NCI-H146 treated with DMSO at 0.1 percent for 48 hours (cell line): ENCODE measurements around the gene PDCD11.
A peak's percentile ranks its signal among the peaks of the same experiment; 100 is the strongest.

Experiments used
- DNase-seq: peaks from one replicate; lab custom pipeline; 2025; ENCODE audit not compliant: unreplicated experiment; lab: John Stamatoyannopoulos, UW

The PDCD11 gene

DNA sequence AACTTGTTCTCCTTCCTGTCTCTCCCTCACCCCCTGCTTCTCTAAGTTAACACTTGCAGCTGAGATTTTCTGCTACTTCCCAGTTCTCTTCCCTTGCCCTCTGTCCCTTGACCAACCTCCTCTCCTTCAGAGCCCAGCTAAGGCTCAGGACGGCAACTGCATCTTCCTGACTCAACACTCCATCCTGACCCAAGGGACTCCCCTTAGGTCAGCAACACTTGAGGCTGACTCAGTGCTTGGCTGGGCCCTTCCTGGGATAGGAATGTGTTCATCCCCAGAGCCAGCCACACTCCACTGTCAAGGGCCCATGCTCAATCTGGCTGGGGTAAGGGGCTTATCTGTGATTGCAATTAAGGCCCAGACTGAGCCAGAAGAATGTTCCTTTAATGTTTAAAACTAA, 52.3 kb downstream of the PDCD11 start:
- DNase-seq, result no peak

GRCh38 chr10:103449208-103450144, 53.0 kb downstream of the PDCD11 start:
- DNase-seq, result no peak

DNA sequence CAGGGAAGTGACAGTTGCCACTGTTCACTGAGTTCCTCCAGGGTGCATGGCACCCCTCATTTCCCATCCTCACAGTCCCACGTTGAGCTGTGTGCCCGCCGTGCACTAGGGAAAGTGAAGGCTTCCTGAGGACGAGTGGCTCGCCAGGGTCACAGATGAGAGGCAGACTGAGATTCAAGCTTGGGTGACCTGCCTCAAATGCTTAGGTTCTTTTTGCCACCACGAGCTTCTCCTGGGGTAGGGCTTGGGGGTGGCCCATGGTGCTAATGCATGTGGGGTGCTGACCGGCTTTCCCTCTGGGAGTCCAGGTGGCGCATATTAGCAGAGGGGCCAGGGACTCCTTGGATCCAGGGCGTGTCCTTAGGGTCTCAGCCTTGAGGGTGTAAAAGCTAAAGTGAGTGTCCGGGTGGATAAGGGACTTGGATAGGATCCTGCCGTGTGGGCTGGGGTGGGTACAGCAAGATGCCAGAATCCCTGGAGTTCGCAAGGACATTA, 53.8 kb downstream of the PDCD11 start:
- DNase-seq, result no peak

DNA sequence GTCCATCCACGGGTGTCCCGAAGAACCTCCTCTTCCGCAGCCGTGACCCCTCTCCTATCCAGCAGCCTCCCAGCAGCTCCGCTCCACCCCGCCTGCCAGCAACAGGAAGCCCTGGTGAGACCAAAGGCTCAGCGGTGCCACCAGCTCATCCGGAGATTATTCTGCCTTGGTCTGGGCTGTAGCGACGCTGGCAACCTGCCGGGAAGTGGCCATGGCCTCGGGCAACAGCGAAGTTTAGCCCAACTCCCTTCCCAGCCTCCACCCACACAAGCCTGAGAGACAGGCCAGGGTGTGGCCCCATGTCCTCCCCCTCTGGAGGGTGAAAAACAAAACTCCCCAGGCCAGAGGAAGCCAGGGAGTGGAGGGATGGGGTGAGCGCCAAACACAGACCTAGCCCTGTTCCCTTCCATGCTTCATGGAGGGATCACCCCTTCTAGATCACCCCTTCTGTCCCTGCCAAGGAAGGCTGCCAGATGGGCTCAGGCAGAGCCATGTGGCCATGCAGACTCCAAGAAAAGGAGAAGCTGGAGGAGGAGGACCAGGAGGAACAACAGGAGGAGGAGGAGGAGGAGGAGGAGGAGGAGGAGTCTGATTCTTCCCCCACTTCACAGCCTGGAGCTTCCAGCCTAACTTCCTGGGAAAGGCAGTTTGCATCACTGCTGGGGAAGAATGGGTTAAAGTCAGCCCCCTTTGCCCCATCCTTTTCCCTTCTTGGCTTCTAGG, 54.8 kb downstream of the PDCD11 start:
- no peak for DNase-seq

GRCh38 chr10:103451831-103452505, 55.5 kb downstream of the PDCD11 start, which contains the start of gene CALHM2:
Gene CALHM2, minus strand, starts transcription at chr10:103452370. Its CDS starts 2,429 bp downstream, at chr10:103449941.
- DNase-seq, result peak; percentile 45

- DNase-seq, result no peak
Observed at GRCh38 chr10:103452506-103453230, 56.2 kb downstream of the PDCD11 start.

DNA sequence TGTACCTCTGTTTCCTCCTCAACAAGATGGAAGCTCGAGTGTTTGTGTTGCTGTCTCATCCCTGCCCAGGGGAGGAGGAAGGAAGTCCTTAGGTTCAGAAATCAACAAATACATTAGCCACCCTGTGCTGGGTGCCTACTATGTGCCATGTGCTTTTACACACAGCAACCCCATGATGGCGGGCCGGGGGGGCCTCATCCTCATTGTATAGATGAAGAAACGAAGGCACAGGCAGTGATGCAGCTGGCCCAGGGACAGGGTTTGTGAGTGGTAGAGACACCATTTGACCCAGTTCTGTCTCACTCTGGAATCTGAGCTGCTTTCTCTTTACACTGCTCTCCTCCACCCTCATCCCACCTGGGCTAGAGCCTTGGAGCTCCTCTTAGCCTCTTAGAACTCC, 57.6 kb downstream of the PDCD11 start:
- no peak for DNase-seq

DNA sequence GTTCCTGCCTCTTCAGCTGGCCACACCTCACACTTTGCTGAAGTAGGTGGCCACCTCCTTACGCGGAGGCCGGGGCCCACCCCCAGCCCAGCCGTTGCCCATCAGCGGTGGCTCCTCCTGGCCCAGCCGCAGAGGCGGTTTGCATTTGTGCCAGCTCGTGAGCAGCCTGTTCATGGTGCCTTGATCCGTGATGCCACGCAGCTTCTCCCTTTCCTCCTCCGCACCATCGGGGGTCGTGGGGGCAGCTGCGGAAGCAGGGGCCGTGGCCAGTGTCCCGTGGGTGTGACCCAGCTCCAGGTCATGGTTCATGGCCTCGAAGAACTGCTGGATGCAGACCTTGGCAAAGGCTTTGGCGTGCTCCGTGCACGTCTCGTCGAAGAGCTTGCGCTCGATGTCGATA, 58.8 kb downstream of the PDCD11 start:
- DNase-seq, result no peak

DNA sequence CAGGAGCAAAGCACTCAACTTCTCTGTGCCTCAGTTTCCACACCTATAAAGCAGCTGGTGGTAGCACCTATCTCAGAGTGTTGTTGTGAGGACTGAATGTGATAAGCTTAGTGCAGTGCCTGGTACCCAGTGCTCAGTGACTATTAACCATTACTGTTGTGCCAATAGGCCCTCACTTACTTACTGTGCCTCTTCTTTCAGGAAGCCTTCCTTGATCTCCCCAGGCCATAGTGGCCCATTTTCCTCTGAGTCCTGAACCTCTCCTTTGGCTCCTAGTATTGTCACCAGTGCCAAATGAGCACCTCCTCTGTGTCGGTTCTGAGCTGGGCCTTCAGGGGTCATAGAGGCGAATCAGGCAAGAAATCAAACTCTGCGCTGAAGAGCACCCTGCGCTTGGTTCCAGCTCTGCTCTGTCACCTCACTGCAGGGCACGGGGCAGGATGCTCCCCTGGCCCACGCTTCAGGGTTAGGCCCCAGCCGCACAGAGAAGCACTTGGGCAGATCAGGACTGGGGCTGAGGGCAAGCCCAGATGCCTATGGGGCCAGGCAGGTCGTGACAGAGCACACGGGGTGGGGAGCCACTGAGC, 59.7 kb downstream of the PDCD11 start:
- no peak for DNase-seq

GRCh38 chr10:103457176-103457712, 60.8 kb downstream of the PDCD11 start:
- no peak for DNase-seq

- DNase-seq, result no peak
Observed at GRCh38 chr10:103457896-103458583, 61.6 kb downstream of the PDCD11 start.

DNA sequence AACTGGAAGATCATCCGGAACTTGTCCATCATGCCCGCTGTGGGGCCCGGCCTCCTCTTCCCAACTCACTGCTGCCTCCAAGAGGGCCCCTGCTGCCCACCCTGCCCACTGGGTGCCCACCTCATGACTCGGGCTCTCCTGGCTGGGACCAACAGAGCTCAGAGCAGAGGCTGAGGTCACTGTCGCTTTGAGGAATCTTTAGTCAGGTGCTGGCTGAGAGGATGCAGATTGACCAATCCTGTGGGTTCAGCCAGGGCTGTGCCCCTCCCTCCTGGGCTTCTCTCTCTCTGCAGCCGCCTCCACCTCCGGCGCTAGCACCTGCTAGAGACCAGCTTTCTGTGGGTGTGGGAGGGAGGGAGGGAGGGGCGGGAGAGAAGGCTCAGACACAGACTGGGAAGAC, 62.3 kb downstream of the PDCD11 start, which contains the start of gene CALHM1:
TSS of gene CALHM1 (minus strand) at position 181 of the 400 bp plus-strand sequence. CDS start at position 32, 149 bp downstream.
- DNase-seq, result peak; percentile 66

- no peak for DNase-seq
Observed at GRCh38 chr10:103459615-103460014, 63.2 kb downstream of the PDCD11 start.

- DNase-seq, result no peak
Observed at GRCh38 chr10:103463499-103463898, 67.1 kb downstream of the PDCD11 start.

DNA sequence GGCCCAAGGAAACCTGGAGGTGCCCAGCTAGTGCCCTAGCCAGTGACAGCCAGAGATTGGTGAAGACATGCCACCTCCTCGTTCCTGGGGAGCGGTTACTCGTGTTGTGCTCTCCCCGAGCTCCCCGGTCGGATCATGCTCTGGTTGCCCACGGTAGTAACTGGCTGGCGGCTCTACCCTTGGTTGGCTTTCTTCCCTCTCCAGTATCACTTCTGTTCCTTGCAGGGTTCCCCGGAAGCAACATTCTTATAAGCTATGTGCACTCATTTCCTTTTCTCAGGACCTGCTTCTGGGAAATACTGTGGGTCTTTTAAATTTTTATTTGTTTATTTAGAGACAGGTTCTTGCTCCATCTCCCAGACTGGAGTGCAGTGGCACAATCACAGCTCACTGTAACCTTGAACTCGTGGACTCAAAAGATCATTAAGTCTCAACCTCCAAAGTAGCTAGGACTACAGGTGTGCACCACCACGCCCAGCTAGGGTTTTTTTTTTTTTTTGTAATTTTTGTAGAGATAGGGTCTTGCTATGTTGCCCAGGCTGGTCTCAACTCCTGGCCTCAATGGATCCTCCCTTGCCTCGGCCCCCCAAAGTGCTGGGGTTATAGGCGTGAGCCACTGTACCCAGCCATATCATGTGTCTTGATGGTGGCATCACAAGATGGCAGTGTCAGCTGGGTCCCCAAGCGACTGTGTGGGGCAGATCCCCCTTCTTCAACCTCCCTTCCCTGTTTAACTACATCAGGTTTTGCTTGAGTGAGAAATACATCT, 69.2 kb downstream of the PDCD11 start:
- DNase-seq, result no peak

GRCh38 chr10:103466734-103467133, 70.3 kb downstream of the PDCD11 start:
- no peak for DNase-seq

DNA sequence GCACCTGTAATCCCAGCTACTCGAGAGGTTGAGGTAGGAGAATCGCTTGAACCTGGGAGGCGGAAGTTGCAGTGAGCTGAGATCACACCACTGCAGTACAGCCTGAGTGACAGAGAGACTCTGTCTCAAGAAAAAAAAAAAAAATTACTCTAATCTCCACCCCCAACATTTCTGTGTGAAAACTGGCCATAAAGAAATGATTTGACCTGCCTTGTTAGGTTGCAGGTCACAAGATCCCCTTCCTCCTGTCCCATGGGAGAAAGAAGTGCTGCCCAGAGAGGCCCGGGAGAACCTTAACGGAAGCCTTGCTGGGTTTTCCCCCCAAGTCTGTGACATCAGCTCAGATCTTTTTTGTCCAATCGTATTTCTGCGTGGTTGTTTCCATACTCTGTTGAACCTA, 71.0 kb downstream of the PDCD11 start:
- DNase-seq, result no peak

- no peak for DNase-seq
Observed at GRCh38 chr10:103469201-103469600, 72.8 kb downstream of the PDCD11 start.
